Measurements from ENCODE around the gene CER1. TPM values are rescaled to one million over a fixed set of nuclear protein-coding genes. Genes with fewer than 3 reads are reported as not detected.

The CER1 gene
- total RNA-seq, 2 experiments from 2014 or later, result not detected

DNA sequence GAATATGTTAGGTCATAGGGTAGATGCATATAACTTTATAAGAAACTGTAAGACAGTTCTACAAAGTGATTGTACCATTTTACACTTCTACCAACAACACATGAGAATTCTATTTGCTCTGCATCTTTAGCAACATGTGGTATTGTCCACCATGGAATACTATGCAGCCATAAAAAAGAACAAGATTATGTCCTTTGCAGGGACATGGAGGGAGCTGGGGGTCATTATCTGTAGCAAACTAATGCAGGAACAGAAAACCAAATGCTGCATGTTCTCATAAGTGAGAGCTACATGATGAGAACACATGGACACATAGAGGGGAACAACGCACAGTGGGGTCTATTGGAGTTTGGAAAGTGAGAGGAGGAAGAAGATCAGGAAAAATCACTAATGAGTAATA is 22.2 kb upstream of the CER1 start:
- TF ChIP-seq, protein P1, sequence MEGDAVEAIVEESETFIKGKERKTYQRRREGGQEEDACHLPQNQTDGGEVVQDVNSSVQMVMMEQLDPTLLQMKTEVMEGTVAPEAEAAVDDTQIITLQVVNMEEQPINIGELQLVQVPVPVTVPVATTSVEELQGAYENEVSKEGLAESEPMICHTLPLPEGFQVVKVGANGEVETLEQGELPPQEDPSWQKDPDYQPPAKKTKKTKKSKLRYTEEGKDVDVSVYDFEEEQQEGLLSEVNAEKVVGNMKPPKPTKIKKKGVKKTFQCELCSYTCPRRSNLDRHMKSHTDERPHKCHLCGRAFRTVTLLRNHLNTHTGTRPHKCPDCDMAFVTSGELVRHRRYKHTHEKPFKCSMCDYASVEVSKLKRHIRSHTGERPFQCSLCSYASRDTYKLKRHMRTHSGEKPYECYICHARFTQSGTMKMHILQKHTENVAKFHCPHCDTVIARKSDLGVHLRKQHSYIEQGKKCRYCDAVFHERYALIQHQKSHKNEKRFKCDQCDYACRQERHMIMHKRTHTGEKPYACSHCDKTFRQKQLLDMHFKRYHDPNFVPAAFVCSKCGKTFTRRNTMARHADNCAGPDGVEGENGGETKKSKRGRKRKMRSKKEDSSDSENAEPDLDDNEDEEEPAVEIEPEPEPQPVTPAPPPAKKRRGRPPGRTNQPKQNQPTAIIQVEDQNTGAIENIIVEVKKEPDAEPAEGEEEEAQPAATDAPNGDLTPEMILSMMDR (IDR thresholded peaks at IDR 0.05), result no peak
- Histone ChIP-seq H3K9me3 (ENCODE audit: control insufficient read depth in 1 of 2, insufficient read depth in 1 of 2, low read length in 2 of 2) (no peaks in the 10 kb centered on the region), H3K27me3 (ENCODE audit: control insufficient read depth in 1 of 2, insufficient read depth in 2 of 2, low read length in 2 of 2) (peaks cover 0 to 4% of the 10 kb centered on the region in 2 experiments), H3K27ac (ENCODE audit: low read depth in 1 of 2, low read length in 2 of 2) (no peak overlapping the region), H3K4me1 (ENCODE audit: insufficient read depth, low read length) (no peaks in the 10 kb centered on the region), H3K4me3 (ENCODE audit: low read length) (no peak overlapping the region), H3K36me3 (ENCODE audit: insufficient read depth, low read length) (no peaks in the 10 kb centered on the region)
- POLR2A ChIA-PET, result no interaction called here
- no peak for ATAC-seq (ENCODE audit: poor library complexity)
- Mint-ChIP-seq H3K4me1 (ENCODE audit: low read depth) (peaks cover 5% of the 10 kb centered on the region), H3K9me3 (no peaks in the 10 kb centered on the region), H3K36me3 (ENCODE audit: low read depth) (no peaks in the 10 kb centered on the region), H3K4me3 (no peak overlapping the region), H3K27me3 (peaks cover 15% of the 10 kb centered on the region), H3K27ac (no peak overlapping the region)
- intact Hi-C loops (cut with DNase I, micrococcal nuclease), result no loop called here
- no peak for DNase-seq
- CTCF ChIA-PET, result no interaction called here

DNA sequence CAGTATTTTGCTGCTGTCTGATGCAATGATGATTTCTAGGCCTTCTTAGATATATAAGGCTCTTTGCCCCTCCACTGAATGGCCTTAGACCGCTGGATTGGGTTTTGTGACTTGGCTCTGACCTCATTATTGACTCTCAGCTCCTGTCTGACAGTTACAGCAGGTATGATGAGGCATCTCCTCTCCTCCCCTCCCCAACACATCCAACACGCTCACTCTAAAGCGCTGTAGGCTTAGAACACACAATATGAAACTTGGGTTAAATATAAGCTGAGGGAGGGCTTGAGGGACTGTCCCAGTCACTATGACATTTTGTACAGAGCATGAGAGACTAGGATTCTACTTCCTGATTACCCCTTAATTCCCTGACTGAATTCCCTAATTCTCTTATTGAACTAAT is 18.8 kb upstream of the CER1 start:
- ATAC-seq (ENCODE audit: poor library complexity), result no peak
- Mint-ChIP-seq H3K9me3 (no peaks in the 10 kb centered on the region), H3K4me1 (ENCODE audit: low read depth) (no peaks in the 10 kb centered on the region), H3K36me3 (ENCODE audit: low read depth) (no peaks in the 10 kb centered on the region), H3K27me3 (peaks cover 33% of the 10 kb centered on the region), H3K27ac (no peak overlapping the region), H3K4me3 (no peak overlapping the region)
- Histone ChIP-seq H3K27ac (ENCODE audit: low read depth in 1 of 2, low read length in 2 of 2) (no peak overlapping the region), H3K9me3 (ENCODE audit: control insufficient read depth in 1 of 2, insufficient read depth in 1 of 2, low read length in 2 of 2) (no peaks in the 10 kb centered on the region), H3K36me3 (ENCODE audit: insufficient read depth, low read length) (no peaks in the 10 kb centered on the region), H3K4me3 (ENCODE audit: low read length) (no peak overlapping the region), H3K27me3 (ENCODE audit: control insufficient read depth in 1 of 2, insufficient read depth in 2 of 2, low read length in 2 of 2) (peaks cover 0 to under 1% of the 10 kb centered on the region in 2 experiments), H3K4me1 (ENCODE audit: insufficient read depth, low read length) (no peaks in the 10 kb centered on the region)
- intact Hi-C loops (cut with DNase I, micrococcal nuclease), result no loop called here
- ChIA-PET CTCF (no interaction called here), POLR2A (no interaction called here)
- no peak for DNase-seq
- TF ChIP-seq, protein P1 (IDR thresholded peaks at IDR 0.05), result no peak

DNA sequence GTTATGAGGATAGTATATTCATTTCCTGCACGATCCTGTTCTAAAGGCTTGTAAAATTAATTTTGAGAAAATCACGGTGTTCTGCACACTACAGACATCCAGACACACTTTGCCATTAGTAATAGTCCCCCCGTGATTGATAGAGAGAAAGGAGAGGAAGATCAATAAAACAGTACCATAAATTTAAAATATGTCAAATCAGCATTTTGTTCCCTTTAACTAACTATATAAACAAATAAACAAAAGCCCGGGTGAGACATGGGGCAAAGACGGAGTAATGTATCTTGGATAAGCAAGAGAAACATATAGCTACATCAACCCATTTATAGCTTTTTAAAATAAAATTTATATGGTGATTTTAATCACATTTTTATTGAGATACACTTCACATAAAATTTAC is 10.6 kb upstream of the CER1 start:
- no peak for ATAC-seq (ENCODE audit: poor library complexity)
- intact Hi-C loops (cut with DNase I, micrococcal nuclease), result no loop called here
- no peaks in the 10 kb centered on the region for H3K9me3 Mint-ChIP-seq
- no peak overlapping the region for H3K27ac Mint-ChIP-seq
- H3K36me3 Mint-ChIP-seq (ENCODE audit: low read depth), result no peaks in the 10 kb centered on the region
- Histone ChIP-seq H3K4me3 (ENCODE audit: low read length) (no peak overlapping the region), H3K27me3 (ENCODE audit: control insufficient read depth in 1 of 2, insufficient read depth in 2 of 2, low read length in 2 of 2) (peaks cover 0 to 9% of the 10 kb centered on the region in 2 experiments), H3K4me1 (ENCODE audit: insufficient read depth, low read length) (no peaks in the 10 kb centered on the region), H3K27ac (ENCODE audit: low read depth in 1 of 2, low read length in 2 of 2) (no peak overlapping the region), H3K9me3 (ENCODE audit: control insufficient read depth in 1 of 2, insufficient read depth in 1 of 2, low read length in 2 of 2) (no peaks in the 10 kb centered on the region), H3K36me3 (ENCODE audit: insufficient read depth, low read length) (no peaks in the 10 kb centered on the region)
- no peak overlapping the region for H3K4me3 Mint-ChIP-seq
- H3K4me1 Mint-ChIP-seq (ENCODE audit: low read depth), result no peaks in the 10 kb centered on the region
- peaks cover 38% of the 10 kb centered on the region for H3K27me3 Mint-ChIP-seq
- ChIA-PET POLR2A (no interaction called here), CTCF (no interaction called here)
- no peak for DNase-seq
- TF ChIP-seq, protein P1 (IDR thresholded peaks at IDR 0.05), result no peak
